ENCODE results near the gene CTIF.

CTIF gene

DNA sequence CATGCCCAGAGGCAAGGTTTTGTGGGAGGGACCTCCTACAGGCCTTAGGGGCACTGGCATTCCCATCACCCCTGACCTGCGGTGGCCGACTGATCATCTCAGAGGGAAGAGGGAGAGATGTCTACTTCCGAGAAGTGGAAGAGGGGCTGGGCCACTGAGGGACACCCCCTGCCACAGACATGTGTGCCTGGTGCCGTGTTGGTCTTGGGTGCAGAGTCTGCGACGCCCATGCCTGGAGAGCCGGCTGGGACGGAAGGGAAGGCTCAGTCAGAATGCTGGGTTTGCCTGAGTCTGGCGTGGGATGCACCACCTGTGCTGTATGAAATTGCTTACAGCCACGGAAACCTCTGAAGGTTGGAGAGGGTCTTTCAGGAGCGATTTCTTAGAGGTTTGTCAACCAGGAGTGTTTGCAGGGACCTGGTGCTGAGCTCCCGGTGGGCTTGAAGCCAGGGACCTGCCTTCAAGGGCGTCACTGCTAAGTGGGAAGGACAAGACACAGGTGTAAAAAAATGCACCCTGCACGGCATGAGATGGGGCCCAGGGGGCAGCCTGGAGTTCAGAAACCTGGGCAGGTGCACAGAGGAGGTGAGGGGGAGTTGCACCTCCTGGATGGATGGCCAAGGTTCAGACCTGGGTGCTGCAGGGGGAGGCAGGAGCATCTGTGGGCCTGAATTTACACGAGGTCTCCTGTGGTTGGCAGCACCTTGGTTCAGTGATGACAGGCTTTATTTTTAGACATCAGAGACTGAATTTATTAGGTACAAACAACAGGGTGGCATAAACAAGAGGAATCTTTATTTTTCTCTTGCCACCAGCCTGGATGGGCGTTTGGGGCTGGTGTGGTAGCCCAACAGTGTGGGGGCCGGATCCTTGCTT, 100.3 kb downstream of the CTIF start:
- Histone ChIP-seq H3K4me3 (ENCODE audit: low read depth, low read length) (no peak overlapping the region), H3K4me1 (no peaks in the 10 kb centered on the region), H3K27me3 (ENCODE audit: control insufficient read depth, insufficient read depth, low read length) (no peaks in the 10 kb centered on the region), H3K9ac (no peak overlapping the region), H2AFZ (no peak overlapping the region), H3K9me3 (ENCODE audit: control insufficient read depth, low read length) (no peaks in the 10 kb centered on the region), H3K27ac (no peak overlapping the region), H3K4me2 (ENCODE audit: low read length) (no peak overlapping the region), H3K36me3 (ENCODE audit: control insufficient read depth, insufficient read depth, low read length) (no peaks in the 10 kb centered on the region), H3K79me2 (peaks cover 6% of the 10 kb centered on the region)
- TF ChIP-seq, protein P1, sequence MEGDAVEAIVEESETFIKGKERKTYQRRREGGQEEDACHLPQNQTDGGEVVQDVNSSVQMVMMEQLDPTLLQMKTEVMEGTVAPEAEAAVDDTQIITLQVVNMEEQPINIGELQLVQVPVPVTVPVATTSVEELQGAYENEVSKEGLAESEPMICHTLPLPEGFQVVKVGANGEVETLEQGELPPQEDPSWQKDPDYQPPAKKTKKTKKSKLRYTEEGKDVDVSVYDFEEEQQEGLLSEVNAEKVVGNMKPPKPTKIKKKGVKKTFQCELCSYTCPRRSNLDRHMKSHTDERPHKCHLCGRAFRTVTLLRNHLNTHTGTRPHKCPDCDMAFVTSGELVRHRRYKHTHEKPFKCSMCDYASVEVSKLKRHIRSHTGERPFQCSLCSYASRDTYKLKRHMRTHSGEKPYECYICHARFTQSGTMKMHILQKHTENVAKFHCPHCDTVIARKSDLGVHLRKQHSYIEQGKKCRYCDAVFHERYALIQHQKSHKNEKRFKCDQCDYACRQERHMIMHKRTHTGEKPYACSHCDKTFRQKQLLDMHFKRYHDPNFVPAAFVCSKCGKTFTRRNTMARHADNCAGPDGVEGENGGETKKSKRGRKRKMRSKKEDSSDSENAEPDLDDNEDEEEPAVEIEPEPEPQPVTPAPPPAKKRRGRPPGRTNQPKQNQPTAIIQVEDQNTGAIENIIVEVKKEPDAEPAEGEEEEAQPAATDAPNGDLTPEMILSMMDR (IDR thresholded peaks at IDR 0.05), result no peak

GRCh38 chr18:48639772-48640432, 101.1 kb downstream of the CTIF start:
- H2AFZ ChIP-seq, result no peak overlapping the region
- peaks cover 3% of the 10 kb centered on the region for H3K79me2 ChIP-seq
- no peaks in the 10 kb centered on the region for H3K27me3 ChIP-seq (ENCODE audit: control insufficient read depth, insufficient read depth, low read length)
- H3K9me3 ChIP-seq (ENCODE audit: control insufficient read depth, low read length), result no peaks in the 10 kb centered on the region
- no peak overlapping the region for H3K27ac ChIP-seq
- H3K4me3 ChIP-seq (ENCODE audit: low read depth, low read length), result no peak overlapping the region
- TF ChIP-seq, protein P1 (IDR thresholded peaks at IDR 0.05), result peak; percentile 29
- no peaks in the 10 kb centered on the region for H3K4me1 ChIP-seq
- no peak overlapping the region for H3K9ac ChIP-seq
- no peak overlapping the region for H3K4me2 ChIP-seq (ENCODE audit: low read length)
- H3K36me3 ChIP-seq (ENCODE audit: control insufficient read depth, insufficient read depth, low read length), result no peaks in the 10 kb centered on the region

DNA sequence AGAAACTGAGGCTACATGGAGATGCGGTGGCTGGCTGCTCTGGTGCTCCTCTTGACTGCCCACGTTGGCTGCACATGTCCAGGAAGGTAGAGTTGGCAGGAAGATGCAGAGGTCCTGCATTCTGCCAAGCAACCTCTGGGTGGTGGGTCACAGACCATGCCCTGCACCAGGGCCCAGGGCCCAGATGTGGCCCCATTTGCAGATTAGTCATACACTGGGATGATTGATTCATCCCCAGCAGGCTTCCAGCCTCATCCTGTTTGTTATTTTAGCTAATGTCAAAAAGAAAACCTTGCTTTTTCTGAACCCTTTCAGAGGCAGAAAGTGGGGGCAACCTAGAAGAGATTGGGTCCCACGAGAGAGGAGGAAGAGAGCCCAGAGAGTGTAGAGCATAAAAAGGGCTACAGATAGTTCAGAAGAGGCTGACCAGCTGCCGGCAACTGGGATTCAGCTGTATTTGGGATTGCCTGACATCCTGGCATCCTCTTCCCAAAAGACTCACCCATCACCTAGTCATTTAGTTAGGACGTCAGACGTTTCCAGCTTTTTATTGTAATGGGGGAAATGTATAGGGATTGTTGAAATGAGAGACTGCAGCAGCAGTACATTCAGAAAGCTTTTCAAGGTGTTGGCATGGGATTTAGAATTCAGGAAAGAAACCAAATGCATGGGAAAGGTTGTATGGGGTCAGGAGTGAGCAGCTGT, 101.9 kb downstream of the CTIF start:
- no peaks in the 10 kb centered on the region for H3K36me3 ChIP-seq (ENCODE audit: control insufficient read depth, insufficient read depth, low read length)
- no peak overlapping the region for H3K27ac ChIP-seq
- no peak overlapping the region for H2AFZ ChIP-seq
- H3K4me2 ChIP-seq (ENCODE audit: low read length), result no peak overlapping the region
- H3K4me1 ChIP-seq, result no peaks in the 10 kb centered on the region
- H3K4me3 ChIP-seq (ENCODE audit: low read depth, low read length), result no peak overlapping the region
- TF ChIP-seq, protein P1 (IDR thresholded peaks at IDR 0.05), result no peak
- H3K27me3 ChIP-seq (ENCODE audit: control insufficient read depth, insufficient read depth, low read length), result no peaks in the 10 kb centered on the region
- peaks cover 3% of the 10 kb centered on the region for H3K79me2 ChIP-seq
- no peaks in the 10 kb centered on the region for H3K9me3 ChIP-seq (ENCODE audit: control insufficient read depth, low read length)
- H3K9ac ChIP-seq, result no peak overlapping the region

DNA sequence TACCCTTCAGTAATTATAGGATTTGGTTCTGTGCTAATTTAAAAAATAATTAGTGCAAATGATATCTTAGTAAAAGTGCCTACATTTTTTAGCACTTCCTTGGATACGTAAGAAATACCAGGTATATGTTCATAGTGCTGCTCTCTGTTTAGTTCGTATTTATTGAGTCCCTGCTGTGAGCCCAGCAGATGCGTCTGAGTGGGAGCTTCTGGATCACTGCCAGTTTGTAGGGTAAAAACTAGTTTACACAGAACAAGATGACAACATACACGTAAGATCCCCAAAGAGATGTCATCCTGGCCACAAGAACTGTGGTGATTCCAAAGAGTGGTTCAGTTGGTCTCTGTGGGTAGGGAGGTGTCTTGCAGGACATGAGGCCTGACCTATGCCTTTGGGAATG, 103.2 kb downstream of the CTIF start:
- Histone ChIP-seq H3K27ac (no peak overlapping the region), H3K9me3 (ENCODE audit: control insufficient read depth, low read length) (no peaks in the 10 kb centered on the region), H3K4me2 (ENCODE audit: low read length) (no peak overlapping the region), H3K36me3 (ENCODE audit: control insufficient read depth, insufficient read depth, low read length) (no peaks in the 10 kb centered on the region), H3K9ac (no peak overlapping the region), H2AFZ (no peak overlapping the region), H3K4me3 (ENCODE audit: low read depth, low read length) (no peak overlapping the region), H3K27me3 (ENCODE audit: control insufficient read depth, insufficient read depth, low read length) (no peaks in the 10 kb centered on the region), H3K79me2 (peaks cover 3% of the 10 kb centered on the region), H3K4me1 (no peaks in the 10 kb centered on the region)
- TF ChIP-seq, protein P1 (IDR thresholded peaks at IDR 0.05), result no peak
